MM.1S (cell line): Measurements from ENCODE around the gene OTC.

Experiments
- DNase-seq: peaks from one replicate; pipeline ENCODE4 v3.0.0-alpha.2; 2015
- H2AFZ ChIP-seq: fragments of 300-600 bp; sonication (generic); 2 replicates; pipeline ENCODE4 v1.6.0; 2016; ENCODE audit warnings: antibody characterized with exemption, low read length
- H3F3A ChIP-seq: fragments of 300-600 bp; sonication (generic); 2 replicates; pipeline ENCODE4 v1.6.1; 2016; ENCODE audit warnings: mild to moderate bottlenecking, antibody characterized with exemption, low read length, moderate library complexity, mixed read lengths; ENCODE audit not compliant: insufficient read depth
- H3K27ac ChIP-seq: fragments of 300-600 bp; sonication (generic); 2 replicates; pipeline ENCODE4 v1.5.1; 2016; ENCODE audit warnings: mild to moderate bottlenecking, low read length
- H3K27me3 ChIP-seq: fragments of 300-600 bp; sonication (generic); replicated peaks from 2 replicates; pipeline ENCODE4 v1.6.0; 2016; ENCODE audit warnings: low read length; ENCODE audit not compliant: insufficient read depth
- H3K36me3 ChIP-seq: fragments of 300-600 bp; sonication (generic); replicated peaks from 2 replicates; pipeline ENCODE4 v1.6.1; 2016; ENCODE audit warnings: mild to moderate bottlenecking, low read length, mixed read lengths; ENCODE audit not compliant: insufficient read depth
- H3K4me1 ChIP-seq: fragments of 300-600 bp; sonication (generic); 2 replicates; pipeline ENCODE4 v1.6.1; 2016; ENCODE audit warnings: low read length, mixed read lengths
- H3K4me2 ChIP-seq: fragments of 300-600 bp; sonication (generic); 2 replicates; pipeline ENCODE4 v1.6.0; 2016; ENCODE audit warnings: low read depth, low read length
- H3K4me3 ChIP-seq: fragments of 300-600 bp; sonication (generic); 2 replicates; pipeline ENCODE4 v1.5.1; 2016; ENCODE audit warnings: low read length, mixed read lengths
- H3K79me2 ChIP-seq: fragments of 300-600 bp; sonication (generic); 2 replicates; pipeline ENCODE4 v1.6.1; 2016; ENCODE audit warnings: mixed run types, low read length, mixed read lengths
- H3K9ac ChIP-seq: fragments of 300-600 bp; sonication (generic); 2 replicates; pipeline ENCODE4 v1.6.1; 2016; ENCODE audit warnings: low read length, mixed read lengths
- H3K9me2 ChIP-seq: fragments of 300-600 bp; sonication (generic); replicated peaks from 2 replicates; pipeline ENCODE4 v1.6.1; 2016; ENCODE audit warnings: mild to moderate bottlenecking, low read length, mixed read lengths; ENCODE audit not compliant: insufficient read depth
- H3K9me3 ChIP-seq: fragments of 300-600 bp; sonication (generic); replicated peaks from 2 replicates; pipeline ENCODE4 v1.6.1; 2016; ENCODE audit warnings: mild to moderate bottlenecking, low read length, mixed read lengths; ENCODE audit not compliant: insufficient read depth
- H4K20me1 ChIP-seq: fragments of 300-600 bp; sonication (generic); 2 replicates; pipeline ENCODE4 v1.6.1; 2016; ENCODE audit warnings: mild to moderate bottlenecking, low read length, moderate library complexity, mixed read lengths; ENCODE audit not compliant: insufficient read depth
- EZH2 ChIP-seq: fragments of 300-600 bp; sonication (generic); optimal IDR thresholded peaks from 2 replicates; pipeline ENCODE3; 2017; ENCODE audit warnings: low read depth, mild to moderate bottlenecking, antibody characterized with exemption, low read length, mixed read lengths
- EZH2phosphoT487 ChIP-seq: fragments of 300-600 bp; sonication (generic); IDR thresholded peaks from 2 replicates; pipeline ENCODE4 v1.6.1; 2018; ENCODE audit warnings: antibody characterized with exemption, low read length
- TF ChIP-seq, protein P1 (sequence below): fragments of 300-600 bp; sonication (generic); IDR thresholded peaks from 2 replicates; pipeline ENCODE4 v1.5.1; 2016; ENCODE audit warnings: antibody characterized with exemption, low read length, mixed read lengths

OTC gene

DNA sequence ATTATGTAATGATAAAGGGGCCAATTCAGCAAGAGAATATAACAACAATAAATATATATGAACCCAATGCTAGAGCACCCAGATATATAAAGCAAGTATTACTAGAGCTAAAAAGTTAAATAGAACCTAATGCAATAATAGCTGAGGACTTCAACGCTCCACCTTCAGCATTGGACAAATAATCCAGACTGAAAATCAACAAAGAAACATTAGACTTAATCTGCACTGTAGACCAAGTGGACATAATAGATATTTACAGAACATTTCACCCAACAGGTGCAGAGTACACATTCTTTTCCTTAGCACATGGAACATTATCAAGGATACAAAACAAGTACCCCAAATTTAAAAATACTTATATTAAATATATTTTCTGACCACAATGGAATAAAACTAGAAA lies 24.3 kb downstream of the OTC start:
- no peaks in the 10 kb centered on the region for H3K79me2 ChIP-seq
- H3K9ac ChIP-seq: no peak overlapping the region
- H3K4me2 ChIP-seq: no peak overlapping the region
- H3K9me3 ChIP-seq: no peaks in the 10 kb centered on the region
- no peak for DNase-seq
- no peaks in the 10 kb centered on the region for H3K27me3 ChIP-seq
- no peaks in the 10 kb centered on the region for H3K9me2 ChIP-seq
- H3K27ac ChIP-seq: no peak overlapping the region
- H3K4me1 ChIP-seq: no peaks in the 10 kb centered on the region
- H4K20me1 ChIP-seq: no peaks in the 10 kb centered on the region
- no peaks in the 10 kb centered on the region for H3K36me3 ChIP-seq
- no peak overlapping the region for H3K4me3 ChIP-seq
- no peak for TF ChIP-seq EZH2
- no peak for TF ChIP-seq EZH2phosphoT487
- TF ChIP-seq, protein P1, sequence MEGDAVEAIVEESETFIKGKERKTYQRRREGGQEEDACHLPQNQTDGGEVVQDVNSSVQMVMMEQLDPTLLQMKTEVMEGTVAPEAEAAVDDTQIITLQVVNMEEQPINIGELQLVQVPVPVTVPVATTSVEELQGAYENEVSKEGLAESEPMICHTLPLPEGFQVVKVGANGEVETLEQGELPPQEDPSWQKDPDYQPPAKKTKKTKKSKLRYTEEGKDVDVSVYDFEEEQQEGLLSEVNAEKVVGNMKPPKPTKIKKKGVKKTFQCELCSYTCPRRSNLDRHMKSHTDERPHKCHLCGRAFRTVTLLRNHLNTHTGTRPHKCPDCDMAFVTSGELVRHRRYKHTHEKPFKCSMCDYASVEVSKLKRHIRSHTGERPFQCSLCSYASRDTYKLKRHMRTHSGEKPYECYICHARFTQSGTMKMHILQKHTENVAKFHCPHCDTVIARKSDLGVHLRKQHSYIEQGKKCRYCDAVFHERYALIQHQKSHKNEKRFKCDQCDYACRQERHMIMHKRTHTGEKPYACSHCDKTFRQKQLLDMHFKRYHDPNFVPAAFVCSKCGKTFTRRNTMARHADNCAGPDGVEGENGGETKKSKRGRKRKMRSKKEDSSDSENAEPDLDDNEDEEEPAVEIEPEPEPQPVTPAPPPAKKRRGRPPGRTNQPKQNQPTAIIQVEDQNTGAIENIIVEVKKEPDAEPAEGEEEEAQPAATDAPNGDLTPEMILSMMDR: no peak
- no peak overlapping the region for H2AFZ ChIP-seq
- H3F3A ChIP-seq: no peaks in the 10 kb centered on the region

- Histone ChIP-seq H3K36me3 (no peaks in the 10 kb centered on the region), H3K4me1 (no peaks in the 10 kb centered on the region), H3K79me2 (no peaks in the 10 kb centered on the region), H3K4me3 (no peak overlapping the region), H3K9ac (no peak overlapping the region), H3K9me2 (no peaks in the 10 kb centered on the region), H3K9me3 (no peaks in the 10 kb centered on the region), H3K27ac (no peak overlapping the region), H3K27me3 (no peaks in the 10 kb centered on the region), H2AFZ (no peak overlapping the region), H3F3A (no peaks in the 10 kb centered on the region), H4K20me1 (no peaks in the 10 kb centered on the region), H3K4me2 (no peak overlapping the region)
- TF ChIP-seq EZH2 (no peak), EZH2phosphoT487 (no peak)
- TF ChIP-seq, protein P1: no peak
- DNase-seq: no peak
Measured at GRCh38 chrX:38379088-38379487, 26.7 kb downstream of the OTC start.

DNA sequence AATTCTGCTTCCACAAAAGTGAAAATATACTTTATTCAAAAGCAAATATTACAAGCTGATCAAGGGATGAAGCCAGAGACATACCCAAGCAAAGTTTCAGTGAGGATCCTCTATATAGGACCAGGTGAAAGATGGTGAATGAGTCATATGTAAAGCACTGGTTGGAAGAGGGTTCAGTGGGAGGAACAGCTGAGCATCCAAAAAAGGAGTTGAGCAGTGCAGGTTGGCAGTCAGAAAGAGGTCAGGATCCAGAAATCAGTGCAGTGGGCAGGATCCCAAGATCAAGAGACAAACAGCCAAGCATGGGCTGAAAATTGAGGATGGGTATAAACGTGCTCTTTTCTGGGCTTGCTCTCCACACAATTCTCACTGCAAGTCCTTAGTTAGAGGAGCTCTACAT lies 30.3 kb downstream of the OTC start:
- Histone ChIP-seq H3K27me3 (no peaks in the 10 kb centered on the region), H3F3A (no peaks in the 10 kb centered on the region), H3K4me1 (no peaks in the 10 kb centered on the region), H3K4me2 (no peak overlapping the region), H3K36me3 (no peaks in the 10 kb centered on the region), H3K9me2 (no peaks in the 10 kb centered on the region), H4K20me1 (no peaks in the 10 kb centered on the region), H3K79me2 (no peaks in the 10 kb centered on the region), H3K9ac (no peak overlapping the region), H3K9me3 (no peaks in the 10 kb centered on the region), H3K4me3 (no peak overlapping the region), H2AFZ (no peak overlapping the region), H3K27ac (no peak overlapping the region)
- TF ChIP-seq, protein P1: no peak
- TF ChIP-seq EZH2phosphoT487 (no peak), EZH2 (no peak)
- DNase-seq: no peak
